Activated naive CD4-positive, alpha-beta T cell treated with anti-CD3 and anti-CD28 coated beads for 36 hours (primary cell): ENCODE data around the gene MS4A12. TPM values are rescaled to one million over a fixed set of nuclear protein-coding genes. Genes with fewer than 3 reads are reported as not detected.
"Not testable (repeated sequence)": the region's sequence is repeated elsewhere in the genome, so short reads cannot be mapped to it uniquely, and the experiment has no call there.

Experiments
- CTCF ChIA-PET: fragments of 350-600 bp; sonication (Branson Sonifier 250); formaldehyde crosslinking; loops from one replicate; lab custom pipeline; 2021; ENCODE audit warnings: antibody characterized with exemption; lab: Charles Lee
- DNase-seq: peaks from one replicate; pipeline ENCODE4 v3.0.0-alpha.2; 2020
- H3K27ac Mint-ChIP-seq: one replicate; pipeline ENCODE4 v1.8.0; 2021; ENCODE audit warnings: mild to moderate bottlenecking, mixed read lengths
- H3K27me3 Mint-ChIP-seq: one replicate; pipeline ENCODE4 v1.8.0; 2021; ENCODE audit warnings: low read depth, mixed read lengths
- H3K36me3 Mint-ChIP-seq: one replicate; pipeline ENCODE4 v1.8.0; 2021; ENCODE audit warnings: low read depth, mixed read lengths
- H3K4me1 Mint-ChIP-seq: one replicate; pipeline ENCODE4 v1.8.0; 2021; ENCODE audit warnings: low read depth, mixed read lengths
- H3K4me3 Mint-ChIP-seq: one replicate; pipeline ENCODE4 v1.8.0; 2021; ENCODE audit warnings: mild to moderate bottlenecking, moderate library complexity, mixed read lengths
- H3K9me3 Mint-ChIP-seq: one replicate; pipeline ENCODE4 v1.8.0; 2021; ENCODE audit warnings: mixed read lengths
- intact Hi-C: fragments of 100-400 bp; cut with micrococcal nuclease; formaldehyde crosslinking; loops from one replicate; pipeline ENCODE4 v1.15.1; 2023
- total RNA-seq, 2 experiments: library from RNA; stranded (reverse); gene quantifications; one replicate each; pipeline ENCODE4 v1.2.3, GENCODE V29; 2021

MS4A12 gene
- total RNA-seq = not detected

- peaks cover 3% of the 10 kb centered on the region for H3K27me3 Mint-ChIP-seq
Observed at GRCh38 chr11:60492488-60493009, at the start of gene MS4A12. TSS of gene MS4A12 (plus strand) at chr11:60492778. CDS start at chr11:60497319, 4,541 bp downstream.

GRCh38 chr11:60447070-60447469, 45.5 kb upstream of the MS4A12 start:
- CTCF ChIA-PET = no interaction called here
- Mint-ChIP-seq H3K9me3 (peaks cover 3% of the 10 kb centered on the region), H3K27ac (no peak overlapping the region), H3K4me1 (peaks cover 14% of the 10 kb centered on the region), H3K4me3 (no peak overlapping the region), H3K36me3 (no peaks in the 10 kb centered on the region), H3K27me3 (no peaks in the 10 kb centered on the region)
- intact Hi-C loops = no loop called here
- no peak for DNase-seq

More at GRCh38 chr11:60492488-60493009, at the start of gene MS4A12:
- no peaks in the 10 kb centered on the region for H3K4me1 Mint-ChIP-seq
- no peak for DNase-seq
- no peak within 1 kb of the TSS for H3K27ac Mint-ChIP-seq
- H3K36me3 Mint-ChIP-seq = no peaks in the 10 kb centered on the region
- H3K9me3 Mint-ChIP-seq = no peaks in the 10 kb centered on the region
- no peak within 1 kb of the TSS for H3K4me3 Mint-ChIP-seq
- intact Hi-C loops = no loop called here
- CTCF ChIA-PET = no interaction called here

GRCh38 chr11:60447846-60448245, 44.7 kb upstream of the MS4A12 start:
- H3K4me3 Mint-ChIP-seq = no peak overlapping the region
- peaks cover 14% of the 10 kb centered on the region for H3K4me1 Mint-ChIP-seq
- no peaks in the 10 kb centered on the region for H3K36me3 Mint-ChIP-seq
- H3K27me3 Mint-ChIP-seq = no peaks in the 10 kb centered on the region
- intact Hi-C loops = no loop called here
- peaks cover 3% of the 10 kb centered on the region for H3K9me3 Mint-ChIP-seq
- CTCF ChIA-PET = no interaction called here
- no peak overlapping the region for H3K27ac Mint-ChIP-seq
- no peak for DNase-seq

- intact Hi-C loops, H3K9me3 Mint-ChIP-seq, H3K27ac Mint-ChIP-seq, H3K4me3 Mint-ChIP-seq, H3K36me3 Mint-ChIP-seq, H3K4me1 Mint-ChIP-seq, CTCF ChIA-PET, H3K27me3 Mint-ChIP-seq, DNase-seq: not testable (repeated sequence)
Observed at GRCh38 chr11:60451185-60451584, 41.4 kb upstream of the MS4A12 start.

- Mint-ChIP-seq H3K36me3 (no peaks in the 10 kb centered on the region), H3K27me3 (peaks cover 2% of the 10 kb centered on the region), H3K27ac (no peak overlapping the region), H3K9me3 (peaks cover 3% of the 10 kb centered on the region), H3K4me1 (no peaks in the 10 kb centered on the region), H3K4me3 (no peak overlapping the region)
- CTCF ChIA-PET = no interaction called here
- intact Hi-C loops = no loop called here
- no peak for DNase-seq
Observed at GRCh38 chr11:60454212-60454611, 38.4 kb upstream of the MS4A12 start.

GRCh38 chr11:60455531-60456042, 37.0 kb upstream of the MS4A12 start, which contains the start of gene MS4A1:
TSS of gene MS4A1 (plus strand) at chr11:60455847. CDS start at chr11:60462375, 6,528 bp downstream.
- intact Hi-C loops = no loop called here
- H3K9me3 Mint-ChIP-seq = peaks cover under 1% of the 10 kb centered on the region
- H3K36me3 Mint-ChIP-seq = no peaks in the 10 kb centered on the region
- no peak within 1 kb of the TSS for H3K4me3 Mint-ChIP-seq
- H3K27ac Mint-ChIP-seq = no peak within 1 kb of the TSS
- CTCF ChIA-PET = no interaction called here
- no peaks in the 10 kb centered on the region for H3K4me1 Mint-ChIP-seq
- no peak for DNase-seq
- peaks cover 2% of the 10 kb centered on the region for H3K27me3 Mint-ChIP-seq

GRCh38 chr11:60457576-60457975, 35.0 kb upstream of the MS4A12 start:
- no peak overlapping the region for H3K4me3 Mint-ChIP-seq
- CTCF ChIA-PET = no interaction called here
- H3K36me3 Mint-ChIP-seq = no peaks in the 10 kb centered on the region

GRCh38 chr11:60459345-60459744, 33.2 kb upstream of the MS4A12 start:
- no peak for DNase-seq

More at GRCh38 chr11:60457576-60457975, 35.0 kb upstream of the MS4A12 start:
- Mint-ChIP-seq H3K9me3 (no peaks in the 10 kb centered on the region), H3K27ac (no peak overlapping the region), H3K4me1 (no peaks in the 10 kb centered on the region), H3K27me3 (peaks cover 2% of the 10 kb centered on the region)
- no peak for DNase-seq
- intact Hi-C loops = no loop called here

GRCh38 chr11:60468829-60469228, 23.7 kb upstream of the MS4A12 start:
- CTCF ChIA-PET = no interaction called here
- DNase-seq = no peak
- Mint-ChIP-seq H3K27me3 (peaks cover 7% of the 10 kb centered on the region), H3K36me3 (no peaks in the 10 kb centered on the region), H3K9me3 (no peaks in the 10 kb centered on the region), H3K27ac (no peak overlapping the region), H3K4me1 (no peaks in the 10 kb centered on the region), H3K4me3 (no peak overlapping the region)
- intact Hi-C loops = no loop called here

More at GRCh38 chr11:60459345-60459744, 33.2 kb upstream of the MS4A12 start:
- peaks cover 2% of the 10 kb centered on the region for H3K27me3 Mint-ChIP-seq
- H3K9me3 Mint-ChIP-seq = no peaks in the 10 kb centered on the region
- no peak overlapping the region for H3K27ac Mint-ChIP-seq
- no peaks in the 10 kb centered on the region for H3K4me1 Mint-ChIP-seq
- intact Hi-C loops = no loop called here
- no peak overlapping the region for H3K4me3 Mint-ChIP-seq
- CTCF ChIA-PET = interaction anchor here (2.3 kb wide), 1 partner anchor 96 kb away, joined by 6 read pairs; no protein-coding TSS in a partner anchor
- no peaks in the 10 kb centered on the region for H3K36me3 Mint-ChIP-seq

- H3K4me3 Mint-ChIP-seq = no peak overlapping the region
- CTCF ChIA-PET = no interaction called here
- no peak for DNase-seq
- H3K9me3 Mint-ChIP-seq = no peaks in the 10 kb centered on the region
- no peaks in the 10 kb centered on the region for H3K36me3 Mint-ChIP-seq
- peaks cover 7% of the 10 kb centered on the region for H3K27me3 Mint-ChIP-seq
- no peaks in the 10 kb centered on the region for H3K4me1 Mint-ChIP-seq
- intact Hi-C loops = no loop called here
- no peak overlapping the region for H3K27ac Mint-ChIP-seq
Observed at GRCh38 chr11:60469723-60470122, 22.9 kb upstream of the MS4A12 start.

GRCh38 chr11:60477035-60477445, 15.5 kb upstream of the MS4A12 start:
- CTCF ChIA-PET = no interaction called here
- H3K4me1 Mint-ChIP-seq = peaks cover 2% of the 10 kb centered on the region
- no peak overlapping the region for H3K4me3 Mint-ChIP-seq
- peak; percentile 7 for DNase-seq
- no peaks in the 10 kb centered on the region for H3K36me3 Mint-ChIP-seq
- no peaks in the 10 kb centered on the region for H3K27me3 Mint-ChIP-seq
- intact Hi-C loops = no loop called here
- H3K27ac Mint-ChIP-seq = no peak overlapping the region
- H3K9me3 Mint-ChIP-seq = no peaks in the 10 kb centered on the region

GRCh38 chr11:60482361-60482760, 10.2 kb upstream of the MS4A12 start:
- no peak overlapping the region for H3K27ac Mint-ChIP-seq
- H3K4me3 Mint-ChIP-seq = no peak overlapping the region
- no peaks in the 10 kb centered on the region for H3K36me3 Mint-ChIP-seq
- no peak for DNase-seq
- H3K27me3 Mint-ChIP-seq = no peaks in the 10 kb centered on the region
- intact Hi-C loops = no loop called here
- peaks cover 4% of the 10 kb centered on the region for H3K4me1 Mint-ChIP-seq
- CTCF ChIA-PET = interaction anchor here (0.5 kb wide), 1 partner anchor 212 kb away, joined by 3 read pairs; no protein-coding TSS in a partner anchor
- H3K9me3 Mint-ChIP-seq = no peaks in the 10 kb centered on the region

- no peaks in the 10 kb centered on the region for H3K36me3 Mint-ChIP-seq
- no peaks in the 10 kb centered on the region for H3K9me3 Mint-ChIP-seq
- no peaks in the 10 kb centered on the region for H3K27me3 Mint-ChIP-seq
- H3K27ac Mint-ChIP-seq = no peak overlapping the region
- DNase-seq = peak; percentile 38
- CTCF ChIA-PET = no interaction called here
- H3K4me1 Mint-ChIP-seq = peaks cover 4% of the 10 kb centered on the region
- H3K4me3 Mint-ChIP-seq = no peak overlapping the region
- intact Hi-C loops = loop anchor here (1.0 to 2.0 kb wide), 3 partner anchors 123 to 221 kb away; no protein-coding TSS in a partner anchor
Observed at GRCh38 chr11:60485987-60486386, 6.6 kb upstream of the MS4A12 start.
